ENCODE results near the gene SIVA1.

DNA sequence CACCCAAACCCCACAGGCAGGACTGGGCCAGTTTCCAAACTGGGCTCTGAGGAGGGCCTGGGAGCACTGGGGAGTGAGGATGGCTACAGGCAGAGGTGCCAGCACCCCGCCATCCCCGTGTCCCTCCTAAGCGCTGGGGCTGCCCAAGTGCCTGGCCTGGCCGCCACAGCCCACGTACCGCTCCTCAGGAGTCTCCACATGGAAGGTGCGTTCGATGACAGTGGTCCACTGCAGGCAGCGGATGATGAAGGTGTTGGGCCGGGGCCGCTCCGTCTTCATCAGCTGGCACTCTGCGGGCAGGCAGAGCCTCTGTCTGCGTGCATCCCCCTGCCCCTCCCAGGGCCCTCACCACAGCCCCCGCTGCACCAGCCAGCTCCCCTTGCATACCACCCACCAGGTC lies 23.5 kb downstream of the SIVA1 start:
- TF ChIP-seq ZNF274 (IDR thresholded peaks at IDR 0.05; ENCODE audit: low read depth, low read length) = no peak
- no peak for TF ChIP-seq SUZ12 (IDR thresholded peaks at IDR 0.05; ENCODE audit: extremely low read depth, insufficient read depth, insufficient read length)
- no peak for TF ChIP-seq YY1 (IDR thresholded peaks at IDR 0.05; ENCODE audit: insufficient read depth, insufficient read length)

Data from NT2/D1 (cell line).